ENCODE measurements around the gene GFPT1. TPM values are rescaled to one million over a fixed set of nuclear protein-coding genes. Genes with fewer than 3 reads are reported as not detected.
A peak's percentile ranks its signal among the peaks of the same experiment; 100 is the strongest.

GFPT1 gene
- total and polyA plus RNA-seq, 8 donors = 4.1 to 107 (median 17.4) TPM

DNA sequence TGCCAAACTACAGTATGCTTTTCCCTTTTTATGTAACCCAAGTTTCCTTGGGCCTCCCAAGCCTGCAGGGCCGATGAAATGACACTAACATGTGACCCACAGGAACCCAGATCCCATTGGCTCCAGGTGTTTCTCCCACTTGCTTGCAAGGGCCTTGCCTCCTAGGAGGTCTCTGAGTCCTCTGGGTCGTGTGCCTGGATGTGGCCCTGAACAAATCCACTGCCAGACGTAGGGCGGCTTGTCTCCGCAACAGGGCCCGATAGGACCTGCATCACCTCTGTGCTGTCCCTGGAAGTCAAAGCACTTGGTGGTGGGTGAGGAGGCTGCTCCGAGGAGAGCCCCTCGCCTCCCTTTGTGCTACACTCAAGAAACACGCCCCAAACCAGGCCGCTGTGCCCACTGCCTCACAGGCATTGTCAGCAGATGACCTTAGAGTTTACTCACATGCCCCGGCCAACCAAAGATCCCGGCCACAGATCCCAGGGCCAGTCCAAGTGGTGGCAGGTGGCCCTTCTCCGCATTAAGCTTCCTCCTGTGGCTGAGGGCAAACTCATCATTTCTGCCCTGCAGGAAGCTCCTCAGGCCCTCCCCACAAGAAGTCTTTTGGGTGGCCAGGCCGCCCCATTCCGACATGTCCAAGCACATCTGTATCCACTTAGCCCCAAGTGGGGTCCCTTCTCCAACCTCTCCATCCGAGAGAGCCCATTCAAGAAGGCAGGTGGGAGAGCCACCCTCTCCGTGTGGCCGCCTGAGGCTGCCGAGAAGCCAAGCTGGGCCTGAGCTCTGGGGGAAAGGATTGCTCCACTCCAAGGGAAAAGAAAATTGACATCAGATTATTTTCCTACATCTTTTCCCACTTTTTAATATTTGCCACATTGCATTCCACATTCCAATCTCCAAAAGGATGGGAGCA is 76.7 kb downstream of the GFPT1 start:
- H3K36me3 ChIP-seq = peaks cover 0 to 5% (median 0%) of the 10 kb centered on the region in 4 donors
- WGBS, 5 donors = 78 to 82% (median 80%) methylated on average over 18 to 19 of the region's 19 CpGs
- no peak for DNase-seq
- intact Hi-C loops (cut with DNase I; ENCODE audit: low total_unique reads) = no loop called here
- TF ChIP-seq, protein P1, sequence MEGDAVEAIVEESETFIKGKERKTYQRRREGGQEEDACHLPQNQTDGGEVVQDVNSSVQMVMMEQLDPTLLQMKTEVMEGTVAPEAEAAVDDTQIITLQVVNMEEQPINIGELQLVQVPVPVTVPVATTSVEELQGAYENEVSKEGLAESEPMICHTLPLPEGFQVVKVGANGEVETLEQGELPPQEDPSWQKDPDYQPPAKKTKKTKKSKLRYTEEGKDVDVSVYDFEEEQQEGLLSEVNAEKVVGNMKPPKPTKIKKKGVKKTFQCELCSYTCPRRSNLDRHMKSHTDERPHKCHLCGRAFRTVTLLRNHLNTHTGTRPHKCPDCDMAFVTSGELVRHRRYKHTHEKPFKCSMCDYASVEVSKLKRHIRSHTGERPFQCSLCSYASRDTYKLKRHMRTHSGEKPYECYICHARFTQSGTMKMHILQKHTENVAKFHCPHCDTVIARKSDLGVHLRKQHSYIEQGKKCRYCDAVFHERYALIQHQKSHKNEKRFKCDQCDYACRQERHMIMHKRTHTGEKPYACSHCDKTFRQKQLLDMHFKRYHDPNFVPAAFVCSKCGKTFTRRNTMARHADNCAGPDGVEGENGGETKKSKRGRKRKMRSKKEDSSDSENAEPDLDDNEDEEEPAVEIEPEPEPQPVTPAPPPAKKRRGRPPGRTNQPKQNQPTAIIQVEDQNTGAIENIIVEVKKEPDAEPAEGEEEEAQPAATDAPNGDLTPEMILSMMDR (IDR thresholded peaks at IDR 0.05) = no peak
- TF ChIP-seq EP300 (IDR thresholded peaks at IDR 0.05) (no peak), POLR2A (IDR thresholded peaks at IDR 0.05) (no peak), POLR2AphosphoS5 (IDR thresholded peaks at IDR 0.05) (no peak)
- peaks cover 0 to 5% (median 0%) of the 10 kb centered on the region in 4 donors for H3K9me3 ChIP-seq
- peaks cover 0 to 17% (median 6%) of the 10 kb centered on the region in 3 donors for H3K27me3 ChIP-seq
- H3K4me3 ChIP-seq = no peak overlapping the region
- H3K4me1 ChIP-seq = peaks cover 29 to 59% (median 50%) of the 10 kb centered on the region in 4 donors
- peak overlapping the region; percentile 4 to 74 (median 70) for H3K27ac ChIP-seq

DNA sequence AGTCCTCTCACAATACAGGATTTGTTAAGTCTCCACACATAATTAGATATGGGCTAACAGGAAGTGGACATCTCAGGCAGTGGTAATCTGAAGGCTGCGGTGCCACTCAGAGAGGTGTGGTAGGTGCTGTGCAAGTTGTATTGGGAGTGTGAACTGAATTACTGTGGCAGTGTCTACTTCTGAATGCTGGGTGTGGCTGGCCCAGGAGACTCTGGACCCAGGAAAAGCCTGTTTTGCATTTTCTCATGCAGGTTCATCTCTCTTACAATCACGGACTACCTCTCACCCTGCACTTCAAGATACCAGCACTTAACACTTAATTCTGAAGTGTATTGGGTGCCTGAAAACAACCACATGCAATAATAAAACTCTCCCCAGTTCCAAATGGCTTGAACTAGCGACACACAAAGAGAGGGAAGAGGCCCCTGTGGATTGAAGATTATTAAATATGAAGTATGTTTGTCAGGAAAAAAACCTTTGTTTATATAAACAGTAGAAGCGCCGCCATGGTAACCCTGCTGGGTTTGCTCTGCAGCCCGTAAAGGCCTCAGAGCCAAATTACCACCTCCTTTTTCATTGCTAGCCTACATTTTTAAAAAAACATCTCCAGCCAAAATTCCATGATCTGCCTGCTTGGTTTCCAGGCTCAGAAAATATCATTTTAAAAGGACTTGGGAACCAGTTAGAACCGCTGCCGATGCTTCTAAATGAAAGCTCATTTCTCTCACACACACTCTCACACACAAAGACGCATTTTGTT is 77.5 kb downstream of the GFPT1 start:
- peaks cover 0 to 5% (median 0%) of the 10 kb centered on the region in 4 donors for H3K36me3 ChIP-seq
- H3K9me3 ChIP-seq = peaks cover 0 to 5% (median 0%) of the 10 kb centered on the region in 4 donors
- H3K4me1 ChIP-seq = peaks cover 29 to 59% (median 50%) of the 10 kb centered on the region in 4 donors
- DNase-seq = peak in 1 of 2 donors; percentile 92
- WGBS, 5 donors = 19 to 27% (median 23%) methylated on average over 9 of the region's 9 CpGs
- H3K27ac ChIP-seq = peak overlapping the region; percentile 26 to 74 (median 70)
- intact Hi-C loops (cut with DNase I; ENCODE audit: low total_unique reads) = loop anchor here (5.0 kb wide), 1 partner anchor 282 kb away; no protein-coding TSS in a partner anchor
- TF ChIP-seq POLR2AphosphoS5 (IDR thresholded peaks at IDR 0.05) = peak in 1 of 3 donors; percentile 9
- no peak for TF ChIP-seq EP300 (IDR thresholded peaks at IDR 0.05)
- H3K27me3 ChIP-seq = peaks cover 0 to 25% (median 6%) of the 10 kb centered on the region in 3 donors
- no peak overlapping the region for H3K4me3 ChIP-seq

DNA sequence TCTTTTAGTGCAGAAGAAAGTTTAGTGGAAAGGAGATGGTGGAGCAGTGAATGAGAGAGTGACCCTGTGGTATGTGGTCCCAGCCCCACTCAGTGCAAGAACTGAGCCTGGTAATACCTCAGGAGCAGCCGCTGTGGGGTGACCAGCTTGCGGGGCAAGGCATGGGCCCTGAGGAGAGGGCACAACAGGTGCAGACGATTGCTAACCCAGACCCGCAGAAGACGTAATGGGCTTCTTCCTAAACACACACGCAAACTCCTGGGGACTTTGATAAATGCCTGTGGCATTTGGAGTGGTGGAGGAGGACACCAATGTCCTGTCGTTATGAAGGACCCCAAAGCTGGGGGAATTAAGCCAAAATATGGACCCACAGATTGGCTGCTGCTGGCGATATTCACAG is 78.7 kb downstream of the GFPT1 start:
- DNase-seq = no peak
- intact Hi-C loops (cut with DNase I; ENCODE audit: low total_unique reads) = loop anchor here (5.0 kb wide), 1 partner anchor 281 kb away; no protein-coding TSS in a partner anchor
- Histone ChIP-seq H3K36me3 (peaks cover 0 to 5% (median 0%) of the 10 kb centered on the region in 4 donors), H3K27me3 (peaks cover 0 to 25% (median 6%) of the 10 kb centered on the region in 3 donors), H3K27ac (peak overlapping the region in 3 of 5 donors; percentile 70 to 74 (median 74)), H3K9me3 (peaks cover 0 to 5% (median 5%) of the 10 kb centered on the region in 4 donors), H3K4me1 (peaks cover 29 to 59% (median 50%) of the 10 kb centered on the region in 4 donors), H3K4me3 (no peak overlapping the region)
- WGBS, 5 donors = 79 to 91% (median 86%) methylated on average over 8 of the region's 8 CpGs
- TF ChIP-seq POLR2AphosphoS5 (IDR thresholded peaks at IDR 0.05) (no peak), POLR2A (IDR thresholded peaks at IDR 0.05) (no peak), EP300 (IDR thresholded peaks at IDR 0.05) (no peak)
- TF ChIP-seq, protein P1 (IDR thresholded peaks at IDR 0.05) = no peak

DNA sequence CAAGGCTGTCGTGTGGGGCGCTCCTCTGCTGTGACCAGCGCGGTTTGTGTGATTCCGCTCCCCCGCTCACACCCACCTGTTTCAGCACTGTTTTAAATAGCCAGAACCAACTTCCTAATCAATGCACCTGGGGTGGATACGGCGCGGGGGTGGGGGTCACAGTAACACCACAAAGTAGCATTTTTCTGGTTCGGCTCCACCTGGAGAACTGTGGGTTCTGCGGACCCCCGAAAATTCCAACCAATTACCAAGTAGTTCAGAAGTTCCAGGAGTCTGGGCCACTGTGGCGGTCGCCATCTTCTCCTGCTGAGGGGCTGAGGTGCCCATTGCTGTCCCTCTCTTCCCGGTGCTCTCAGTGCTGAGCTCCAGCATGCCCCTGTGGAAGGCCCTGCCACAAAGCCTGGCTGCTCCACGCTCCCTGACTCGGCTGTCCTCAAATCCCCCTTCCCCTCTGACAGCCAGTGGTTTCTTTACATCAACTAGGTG is 79.4 kb downstream of the GFPT1 start:
- intact Hi-C loops (cut with DNase I; ENCODE audit: low total_unique reads) = loop anchor here (5.0 kb wide), 1 partner anchor 280 kb away; no protein-coding TSS in a partner anchor
- peaks cover 0 to 25% (median 6%) of the 10 kb centered on the region in 3 donors for H3K27me3 ChIP-seq
- H3K36me3 ChIP-seq = no peaks in the 10 kb centered on the region
- DNase-seq = no peak
- peak overlapping the region; percentile 51 to 61 (median 57) for H3K4me3 ChIP-seq
- TF ChIP-seq POLR2AphosphoS5 (IDR thresholded peaks at IDR 0.05) (no peak), POLR2A (IDR thresholded peaks at IDR 0.05) (no peak), EP300 (IDR thresholded peaks at IDR 0.05) (no peak)
- TF ChIP-seq, protein P1 (IDR thresholded peaks at IDR 0.05) = peak in 1 of 7 experiments; percentile 60
- peak overlapping the region in 3 of 5 donors; percentile 73 to 74 (median 74) for H3K27ac ChIP-seq
- peaks cover 0 to 5% (median 3%) of the 10 kb centered on the region in 4 donors for H3K9me3 ChIP-seq
- peaks cover 29 to 59% (median 50%) of the 10 kb centered on the region in 4 donors for H3K4me1 ChIP-seq
- 31 to 41% (median 36%) methylated on average over 16 to 17 of the region's 17 CpGs for WGBS, 5 donors

All from stomach (tissue), 9 donors.